WERI-Rb-1 (cell line): ENCODE results near the gene ADGRG6.

Source experiments
- DNase-seq: peaks from one replicate; pipeline ENCODE4 v3.0.0-alpha.2; 2020
- H3K27ac ChIP-seq: fragments of 250-450 bp; sonication (Bioruptor Pico); 2 replicates; pipeline ENCODE4 v1.5.1; 2020; ENCODE audit warnings: mild to moderate bottlenecking, moderate library complexity
- H3K27me3 ChIP-seq: fragments of 250-450 bp; sonication (Bioruptor Pico); 2 replicates; pipeline ENCODE4 v1.5.1; 2021; ENCODE audit warnings: mild to moderate bottlenecking, low read depth, moderate library complexity; ENCODE audit not compliant: insufficient read depth, severe bottlenecking
- H3K36me3 ChIP-seq: fragments of 250-450 bp; sonication (Bioruptor Pico); 2 replicates; pipeline ENCODE4 v1.5.1; 2020; ENCODE audit warnings: mild to moderate bottlenecking, moderate library complexity
- H3K4me3 ChIP-seq: 2 replicates; pipeline ENCODE4 v1.5.1; 2011; ENCODE audit warnings: low read depth, mild to moderate bottlenecking, control low read depth, low read length
- H3K9me3 ChIP-seq: fragments of 250-450 bp; sonication (Bioruptor Pico); 2 replicates; pipeline ENCODE4 v1.5.1; 2021; ENCODE audit warnings: mild to moderate bottlenecking, moderate library complexity; ENCODE audit not compliant: severe bottlenecking
- TF ChIP-seq, protein P1 (sequence below): IDR thresholded peaks from 2 replicates; pipeline ENCODE4 v1.5.1; 2011; ENCODE audit warnings: low read depth, mild to moderate bottlenecking, control low read depth, inconsistent platforms, low read length

ADGRG6 gene

DNA sequence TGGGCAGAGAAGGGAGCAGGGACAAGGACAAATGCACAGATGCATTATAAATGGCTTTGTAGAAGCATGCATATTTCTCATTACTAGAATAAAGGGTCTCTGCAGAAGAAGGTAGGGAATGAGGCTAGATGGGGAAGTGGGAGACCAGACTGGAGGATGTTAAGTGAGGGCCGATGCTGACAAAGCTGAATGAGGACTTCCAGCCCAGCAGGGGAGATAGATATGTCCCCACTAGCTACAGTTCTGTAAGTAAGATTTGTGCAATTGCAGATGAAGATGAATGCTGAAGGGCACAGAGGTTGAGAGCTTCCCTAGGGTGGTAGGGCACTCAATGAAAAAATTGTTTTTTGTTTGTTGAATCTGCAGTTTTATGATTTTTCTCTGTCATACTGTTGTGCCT, 16.9 kb downstream of the ADGRG6 start:
- H3K4me3 ChIP-seq = no peak overlapping the region
- TF ChIP-seq, protein P1, sequence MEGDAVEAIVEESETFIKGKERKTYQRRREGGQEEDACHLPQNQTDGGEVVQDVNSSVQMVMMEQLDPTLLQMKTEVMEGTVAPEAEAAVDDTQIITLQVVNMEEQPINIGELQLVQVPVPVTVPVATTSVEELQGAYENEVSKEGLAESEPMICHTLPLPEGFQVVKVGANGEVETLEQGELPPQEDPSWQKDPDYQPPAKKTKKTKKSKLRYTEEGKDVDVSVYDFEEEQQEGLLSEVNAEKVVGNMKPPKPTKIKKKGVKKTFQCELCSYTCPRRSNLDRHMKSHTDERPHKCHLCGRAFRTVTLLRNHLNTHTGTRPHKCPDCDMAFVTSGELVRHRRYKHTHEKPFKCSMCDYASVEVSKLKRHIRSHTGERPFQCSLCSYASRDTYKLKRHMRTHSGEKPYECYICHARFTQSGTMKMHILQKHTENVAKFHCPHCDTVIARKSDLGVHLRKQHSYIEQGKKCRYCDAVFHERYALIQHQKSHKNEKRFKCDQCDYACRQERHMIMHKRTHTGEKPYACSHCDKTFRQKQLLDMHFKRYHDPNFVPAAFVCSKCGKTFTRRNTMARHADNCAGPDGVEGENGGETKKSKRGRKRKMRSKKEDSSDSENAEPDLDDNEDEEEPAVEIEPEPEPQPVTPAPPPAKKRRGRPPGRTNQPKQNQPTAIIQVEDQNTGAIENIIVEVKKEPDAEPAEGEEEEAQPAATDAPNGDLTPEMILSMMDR = no peak
- no peaks in the 10 kb centered on the region for H3K27me3 ChIP-seq
- no peaks in the 10 kb centered on the region for H3K36me3 ChIP-seq
- no peak overlapping the region for H3K27ac ChIP-seq
- no peak for DNase-seq
- H3K9me3 ChIP-seq = no peaks in the 10 kb centered on the region

DNA sequence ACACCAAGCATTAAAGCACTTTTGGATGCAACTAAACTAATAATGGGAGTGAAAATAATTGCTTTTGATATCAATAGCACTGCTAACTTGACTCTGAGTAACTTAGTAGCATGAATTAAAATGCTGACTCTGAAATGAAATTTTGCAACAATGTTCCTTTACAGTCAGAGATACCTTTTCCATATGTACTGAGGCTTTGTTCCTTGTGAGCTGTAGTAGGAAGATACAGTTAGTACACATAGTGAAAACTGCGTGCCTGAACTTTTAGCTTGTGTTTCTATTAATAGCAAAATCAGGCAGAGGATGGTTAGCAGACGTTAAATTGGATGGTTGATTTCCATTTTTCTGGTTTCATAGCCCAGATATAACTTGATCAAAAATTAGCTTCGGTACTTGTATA, 18.6 kb downstream of the ADGRG6 start:
- Histone ChIP-seq H3K36me3 (no peaks in the 10 kb centered on the region), H3K9me3 (no peaks in the 10 kb centered on the region), H3K27ac (no peak overlapping the region), H3K4me3 (no peak overlapping the region), H3K27me3 (no peaks in the 10 kb centered on the region)
- TF ChIP-seq, protein P1 = no peak
- no peak for DNase-seq

DNA sequence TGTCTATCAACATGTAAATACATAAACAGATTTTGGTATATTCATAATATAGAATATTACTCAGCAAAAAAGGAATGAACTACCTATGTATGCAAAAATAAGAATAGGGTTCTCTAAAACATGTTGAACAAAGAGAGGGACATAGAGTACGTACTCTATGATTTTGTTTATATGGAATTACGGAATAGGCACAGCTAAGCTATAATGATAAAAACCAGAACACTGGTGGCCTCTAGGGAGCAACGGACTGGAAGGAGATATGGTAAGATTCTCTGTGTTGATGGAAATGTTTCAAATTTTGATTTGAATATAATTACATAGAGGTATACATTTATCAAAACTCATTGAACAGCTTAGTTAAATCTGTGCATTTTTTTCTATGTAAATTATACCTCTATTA, 19.6 kb downstream of the ADGRG6 start:
- DNase-seq = no peak
- no peaks in the 10 kb centered on the region for H3K27me3 ChIP-seq
- no peaks in the 10 kb centered on the region for H3K9me3 ChIP-seq
- no peak overlapping the region for H3K27ac ChIP-seq
- H3K36me3 ChIP-seq = no peaks in the 10 kb centered on the region
- TF ChIP-seq, protein P1 = no peak
- no peak overlapping the region for H3K4me3 ChIP-seq

- Histone ChIP-seq H3K4me3 (no peak overlapping the region), H3K27ac (no peak overlapping the region), H3K27me3 (no peaks in the 10 kb centered on the region), H3K9me3 (no peaks in the 10 kb centered on the region), H3K36me3 (no peaks in the 10 kb centered on the region)
- TF ChIP-seq, protein P1 = no peak
- DNase-seq = no peak
Observed at GRCh38 chr6:142322066-142322465, 20.3 kb downstream of the ADGRG6 start.

DNA sequence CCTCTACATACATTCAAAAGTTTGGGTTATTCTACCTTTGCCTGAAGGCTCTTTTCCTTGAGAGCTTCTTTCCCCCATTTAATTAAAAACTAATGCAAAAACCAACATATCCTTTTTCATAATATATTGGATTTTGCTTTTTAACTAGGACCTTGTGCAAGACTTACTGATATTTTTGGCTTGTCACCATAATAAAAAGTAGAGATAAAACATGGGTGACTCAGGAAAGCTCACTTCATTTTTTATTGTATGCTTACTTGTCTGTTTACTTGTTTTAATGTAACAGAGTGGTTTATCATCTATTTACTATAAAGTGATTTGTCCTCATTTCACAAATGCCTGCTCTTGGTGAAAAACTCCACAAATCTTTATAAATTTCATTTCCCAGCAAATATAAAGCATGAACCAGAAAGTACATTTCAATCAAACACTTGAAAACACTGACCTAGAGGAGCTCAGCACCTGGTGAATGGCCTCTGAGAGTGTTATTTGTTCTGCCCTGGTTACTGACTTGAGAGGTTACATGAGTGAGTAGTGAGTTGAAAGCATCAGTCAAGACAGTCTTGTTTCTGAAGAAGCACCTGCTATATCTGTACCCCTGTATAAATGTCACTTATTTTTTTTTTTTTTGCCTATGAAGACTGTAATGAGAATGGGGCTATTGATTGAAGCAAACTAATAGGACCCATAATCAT, 20.8 kb downstream of the ADGRG6 start:
- Histone ChIP-seq H3K27ac (no peak overlapping the region), H3K27me3 (no peaks in the 10 kb centered on the region), H3K9me3 (no peaks in the 10 kb centered on the region), H3K4me3 (no peak overlapping the region), H3K36me3 (no peaks in the 10 kb centered on the region)
- DNase-seq = no peak
- TF ChIP-seq, protein P1 = no peak

DNA sequence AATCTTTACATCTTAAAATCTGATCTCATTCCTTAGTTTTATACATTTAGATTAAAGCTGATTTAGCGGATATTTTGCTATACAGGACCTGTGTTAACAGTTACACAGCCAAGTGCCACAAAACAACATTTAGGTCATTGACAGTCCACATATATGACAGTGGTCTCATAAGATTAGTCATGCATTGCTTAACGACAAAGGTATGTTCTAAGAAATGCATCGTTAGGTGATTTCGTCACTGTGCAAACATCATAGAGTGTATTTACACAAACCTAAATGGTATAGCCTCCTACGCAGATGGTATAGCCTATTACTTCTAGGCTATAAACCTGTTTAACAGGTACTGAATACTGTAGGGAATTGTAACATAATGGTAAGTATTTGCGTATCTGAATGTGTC, 21.6 kb downstream of the ADGRG6 start:
- TF ChIP-seq, protein P1 = no peak
- Histone ChIP-seq H3K9me3 (no peaks in the 10 kb centered on the region), H3K4me3 (no peak overlapping the region), H3K27me3 (no peaks in the 10 kb centered on the region), H3K36me3 (no peaks in the 10 kb centered on the region), H3K27ac (no peak overlapping the region)
- DNase-seq = no peak
